ENCODE results near the gene KIF24. TPM values are rescaled to one million over a fixed set of nuclear protein-coding genes. Genes with fewer than 3 reads are reported as not detected.

Gene KIF24
- total RNA-seq, 2 experiments from 2014 or later: 13.9 to 19.4 TPM

- Histone ChIP-seq H4K20me1 (ENCODE audit: insufficient read depth, low read length) (no peaks in the 10 kb centered on the region), H3K4me2 (ENCODE audit: low read length) (no peak overlapping the region), H3K4me1 (ENCODE audit: insufficient read depth, low read length, poor library complexity, severe bottlenecking) (peaks cover 19% of the 10 kb centered on the region), H3K36me3 (ENCODE audit: insufficient read depth, low read length) (peaks cover 19% of the 10 kb centered on the region), H3K9me2 (ENCODE audit: insufficient read depth, low read length) (no peaks in the 10 kb centered on the region), H3K79me2 (ENCODE audit: insufficient read depth, low read depth, low read length) (peaks cover 2% of the 10 kb centered on the region; the same call in 1 of the 2 replicates), H2AFZ (ENCODE audit: low read length) (no peak overlapping the region), H3K27ac (ENCODE audit: low read depth, low read length, poor library complexity, severe bottlenecking) (no peak overlapping the region), H3K4me3 (ENCODE audit: low read depth, low read length, poor library complexity, severe bottlenecking) (no peak overlapping the region), H3K9me3 (ENCODE audit: low read length) (no peaks in the 10 kb centered on the region)
- DNase-seq (ENCODE audit: low spot score): no peak
- POLR2A ChIA-PET: interaction anchor here (0.9 kb wide), 1 partner anchor 22 kb away, joined by 3 read pairs; no protein-coding TSS in a partner anchor
- intact Hi-C loops (cut with micrococcal nuclease; ENCODE audit: unreplicated experiment): no loop called here
- no peak for TF ChIP-seq CTCF (conservative IDR thresholded peaks at IDR 0.05; ENCODE audit: low read length)
- no peak for TF ChIP-seq EZH2phosphoT487 (IDR thresholded peaks at IDR 0.05; ENCODE audit: borderline replicate concordance, low read depth, low read length)
- CTCF ChIA-PET (ENCODE audit: unreplicated experiment): interaction anchor here (1.4 kb wide), 1 partner anchor 44 kb away, joined by 6 read pairs; no protein-coding TSS in a partner anchor
- no TSS peak for BruUV-seq (replicated peaks)
These were observed 6.3 kb upstream of the KIF24 start for GRCh38 chr9:34335376-34335775.

- ChIA-PET CTCF (ENCODE audit: unreplicated experiment) (interaction anchor here (1.4 kb wide), 1 partner anchor 44 kb away, joined by 6 read pairs; no protein-coding TSS in a partner anchor), POLR2A (no interaction called here)
- H4K20me1 ChIP-seq (ENCODE audit: insufficient read depth, low read length): no peaks in the 10 kb centered on the region
- no peaks in the 10 kb centered on the region for H3K9me2 ChIP-seq (ENCODE audit: insufficient read depth, low read length)
- no peak overlapping the region for H3K4me3 ChIP-seq (ENCODE audit: low read depth, low read length, poor library complexity, severe bottlenecking)
- peaks cover 5% of the 10 kb centered on the region; the same call in 1 of the 2 replicates for H3K79me2 ChIP-seq (ENCODE audit: insufficient read depth, low read depth, low read length)
- BruUV-seq (replicated peaks): no TSS peak
- no peak overlapping the region for H3K4me2 ChIP-seq (ENCODE audit: low read length)
- no peak overlapping the region for H3K27ac ChIP-seq (ENCODE audit: low read depth, low read length, poor library complexity, severe bottlenecking)
- peaks cover 22% of the 10 kb centered on the region for H3K4me1 ChIP-seq (ENCODE audit: insufficient read depth, low read length, poor library complexity, severe bottlenecking)
- peaks cover 15% of the 10 kb centered on the region for H3K36me3 ChIP-seq (ENCODE audit: insufficient read depth, low read length)
- no peak overlapping the region for H2AFZ ChIP-seq (ENCODE audit: low read length)
- DNase-seq (ENCODE audit: low spot score): no peak
- H3K9me3 ChIP-seq (ENCODE audit: low read length): no peaks in the 10 kb centered on the region
- intact Hi-C loops (cut with micrococcal nuclease; ENCODE audit: unreplicated experiment): no loop called here
- TF ChIP-seq CTCF (conservative IDR thresholded peaks at IDR 0.05; ENCODE audit: low read length) (no peak), EZH2phosphoT487 (IDR thresholded peaks at IDR 0.05; ENCODE audit: borderline replicate concordance, low read depth, low read length) (no peak)
These were observed 5.8 kb upstream of the KIF24 start for GRCh38 chr9:34334916-34335315.

- no peak for DNase-seq (ENCODE audit: low spot score)
- peaks cover 22% of the 10 kb centered on the region for H3K4me1 ChIP-seq (ENCODE audit: insufficient read depth, low read length, poor library complexity, severe bottlenecking)
- H3K4me2 ChIP-seq (ENCODE audit: low read length): no peak overlapping the region
- POLR2A ChIA-PET: interaction anchor here (1.2 to 1.3 kb wide), 2 partner anchors 23 to 43 kb away, joined by 4 to 8 read pairs; partner anchors contain the start of gene MYORG
- H3K79me2 ChIP-seq (ENCODE audit: insufficient read depth, low read depth, low read length): peaks cover 10% of the 10 kb centered on the region; the same call in 1 of the 2 replicates
- H3K27ac ChIP-seq (ENCODE audit: low read depth, low read length, poor library complexity, severe bottlenecking): no peak overlapping the region
- H3K9me3 ChIP-seq (ENCODE audit: low read length): no peaks in the 10 kb centered on the region
- H3K36me3 ChIP-seq (ENCODE audit: insufficient read depth, low read length): peaks cover 11% of the 10 kb centered on the region
- TF ChIP-seq CTCF (conservative IDR thresholded peaks at IDR 0.05; ENCODE audit: low read length) (no peak), EZH2phosphoT487 (IDR thresholded peaks at IDR 0.05; ENCODE audit: borderline replicate concordance, low read depth, low read length) (no peak)
- intact Hi-C loops (cut with micrococcal nuclease; ENCODE audit: unreplicated experiment): no loop called here
- no peak overlapping the region for H2AFZ ChIP-seq (ENCODE audit: low read length)
- no peaks in the 10 kb centered on the region for H3K9me2 ChIP-seq (ENCODE audit: insufficient read depth, low read length)
- H3K4me3 ChIP-seq (ENCODE audit: low read depth, low read length, poor library complexity, severe bottlenecking): no peak overlapping the region
- BruUV-seq (replicated peaks): no TSS peak
- CTCF ChIA-PET (ENCODE audit: unreplicated experiment): interaction anchor here (1.4 kb wide), 1 partner anchor 45 kb away, joined by 6 read pairs; no protein-coding TSS in a partner anchor
- H4K20me1 ChIP-seq (ENCODE audit: insufficient read depth, low read length): no peaks in the 10 kb centered on the region
These were observed 5.3 kb upstream of the KIF24 start for GRCh38 chr9:34334337-34334824.

Measured in OCI-LY7 (cell line).